ENCODE results near the gene PARD3B. TPM values are rescaled to one million over a fixed set of nuclear protein-coding genes. Genes with fewer than 3 reads are reported as not detected.

Gene PARD3B
- polyA plus RNA-seq, 3 donors = not detected

GRCh38 chr2:204504594-204504993 lies 40.7 kb upstream of the PARD3B start:
- Histone ChIP-seq H3K27me3 (ENCODE audit: control insufficient read depth in 2 of 2, insufficient read depth in 2 of 2, low read length in 2 of 2) (no peaks in the 10 kb centered on the region), H3K36me3 (replicated peaks in 1 of 2; ENCODE audit: control insufficient read depth in 1 of 2, insufficient read depth in 2 of 2, low read length in 2 of 2) (no peaks in the 10 kb centered on the region), H3K4me3 (replicated peaks in 1 of 3; ENCODE audit: low read depth in 2 of 3, low read length in 3 of 3) (no peak overlapping the region), H3K4me2 (replicated peaks; ENCODE audit: extremely low read depth, low read length, poor library complexity, severe bottlenecking) (no peak overlapping the region), H3K4me1 (ENCODE audit: control insufficient read depth in 1 of 2, insufficient read depth in 2 of 2, low read length in 2 of 2) (no peaks in the 10 kb centered on the region), H3K9me3 (replicated peaks in 1 of 2; ENCODE audit: control insufficient read depth in 1 of 2, insufficient read depth in 1 of 2, low read length in 2 of 2) (no peaks in the 10 kb centered on the region), H2AFZ (ENCODE audit: insufficient read depth, low read depth, low read length, poor library complexity, severe bottlenecking) (no peak overlapping the region), H3K27ac (ENCODE audit: low read depth in 1 of 2, low read length in 2 of 2) (no peak overlapping the region), H4K20me1 (ENCODE audit: insufficient read depth, low read length) (no peaks in the 10 kb centered on the region), H3K9ac (ENCODE audit: insufficient read depth, low read length, poor library complexity, severe bottlenecking) (no peak overlapping the region), H3K79me2 (ENCODE audit: insufficient read depth, low read length) (no peaks in the 10 kb centered on the region)
- no peak for TF ChIP-seq CTCF (IDR thresholded peaks at IDR 0.05)
- H3K27me3 Mint-ChIP-seq (ENCODE audit: low read depth in 3 of 3) = no peaks in the 10 kb centered on the region
- H3K4me3 Mint-ChIP-seq = no peak overlapping the region
- intact Hi-C loops (cut with micrococcal nuclease) = no loop called here
- DNase-seq = no peak
- no peaks in the 10 kb centered on the region for H3K9me3 Mint-ChIP-seq
- no CpG with 5 or more reads among the region's 2 CpGs for WGBS (ENCODE audit: insufficient coverage)
- no peak overlapping the region for H3K27ac Mint-ChIP-seq
- no peaks in the 10 kb centered on the region for H3K36me3 Mint-ChIP-seq
- H3K4me1 Mint-ChIP-seq = no peaks in the 10 kb centered on the region

GRCh38 chr2:204505488-204505887 lies 39.8 kb upstream of the PARD3B start:
- H3K79me2 ChIP-seq (ENCODE audit: insufficient read depth, low read length) = no peaks in the 10 kb centered on the region
- H4K20me1 ChIP-seq (ENCODE audit: insufficient read depth, low read length) = no peaks in the 10 kb centered on the region
- no peak overlapping the region for H3K4me2 ChIP-seq (replicated peaks; ENCODE audit: extremely low read depth, low read length, poor library complexity, severe bottlenecking)
- Mint-ChIP-seq H3K4me3 (no peak overlapping the region), H3K27me3 (ENCODE audit: low read depth in 3 of 3) (no peaks in the 10 kb centered on the region), H3K27ac (no peak overlapping the region), H3K4me1 (no peaks in the 10 kb centered on the region), H3K9me3 (no peaks in the 10 kb centered on the region), H3K36me3 (no peaks in the 10 kb centered on the region)
- 100% methylated on average over 1 of the region's 2 CpGs for WGBS (ENCODE audit: insufficient coverage)
- no peaks in the 10 kb centered on the region for H3K27me3 ChIP-seq (ENCODE audit: control insufficient read depth in 2 of 2, insufficient read depth in 2 of 2, low read length in 2 of 2)
- no peak for TF ChIP-seq CTCF (IDR thresholded peaks at IDR 0.05)
- no peaks in the 10 kb centered on the region for H3K9me3 ChIP-seq (replicated peaks in 1 of 2; ENCODE audit: control insufficient read depth in 1 of 2, insufficient read depth in 1 of 2, low read length in 2 of 2)
- H3K36me3 ChIP-seq (replicated peaks in 1 of 2; ENCODE audit: control insufficient read depth in 1 of 2, insufficient read depth in 2 of 2, low read length in 2 of 2) = no peaks in the 10 kb centered on the region
- intact Hi-C loops (cut with micrococcal nuclease) = no loop called here
- H2AFZ ChIP-seq (ENCODE audit: insufficient read depth, low read depth, low read length, poor library complexity, severe bottlenecking) = no peak overlapping the region
- H3K27ac ChIP-seq (ENCODE audit: low read depth in 1 of 2, low read length in 2 of 2) = no peak overlapping the region
- no peaks in the 10 kb centered on the region for H3K4me1 ChIP-seq (ENCODE audit: control insufficient read depth in 1 of 2, insufficient read depth in 2 of 2, low read length in 2 of 2)
- H3K9ac ChIP-seq (ENCODE audit: insufficient read depth, low read length, poor library complexity, severe bottlenecking) = no peak overlapping the region
- H3K4me3 ChIP-seq (replicated peaks in 1 of 3; ENCODE audit: low read depth in 2 of 3, low read length in 3 of 3) = no peak overlapping the region
- no peak for DNase-seq

Measured in CD14-positive monocyte (primary cell).